Common myeloid progenitor, CD34-positive (primary cell): ENCODE results near the gene AHCYL2.
A peak's percentile ranks its signal among the peaks of the same experiment; 100 is the strongest.

Source experiments
- CTCF ChIA-PET: fragments of 350-600 bp; sonication (Branson Sonifier 250); formaldehyde crosslinking; loops from one replicate; lab custom pipeline; 2021; ENCODE audit warnings: antibody characterized with exemption; lab: Charles Lee
- POLR2A ChIA-PET: fragments of 350-600 bp; sonication (Branson Sonifier 250); formaldehyde crosslinking; loops from one replicate; lab custom pipeline; 2021; ENCODE audit warnings: antibody characterized with exemption; lab: Charles Lee
- DNase-seq, 3 donors: peaks; one replicate each; pipeline versions ENCODE4 v3.0.0 to v3.0.0-alpha.2; 2013
- H3K27ac ChIP-seq, 2 experiments: 1 replicate in 1 of 2; 2 replicates in 1 of 2; pipeline ENCODE4 v1.7.0; 2013; ENCODE audit warnings: inconsistent platforms in 2 of 2, low read length in 2 of 2, mild to moderate bottlenecking in 2 of 2, low read depth in 1 of 2, moderate library complexity in 1 of 2; ENCODE audit not compliant: severe bottlenecking in 2 of 2, insufficient read depth in 1 of 2, poor library complexity in 1 of 2
- H3K27me3 ChIP-seq, 5 experiments: replicated peaks in 2 of 5; 1 replicate in 3 of 5; 2 replicates in 2 of 5; pipeline versions ENCODE4 v1.6.1 to v1.7.0; 2013; ENCODE audit warnings: low read length in 4 of 5, mild to moderate bottlenecking in 2 of 5, moderate library complexity in 2 of 5, inconsistent platforms in 1 of 5; ENCODE audit not compliant: insufficient read depth in 5 of 5, control insufficient read depth in 4 of 5
- H3K36me3 ChIP-seq, 4 experiments: 1 replicate in 2 of 4; 2 replicates in 2 of 4; pipeline versions ENCODE4 v1.6.1 to v1.7.0; 2013; ENCODE audit warnings: low read length in 3 of 4, control low read depth in 1 of 4, mild to moderate bottlenecking in 1 of 4; ENCODE audit not compliant: control insufficient read depth in 4 of 4, insufficient read depth in 4 of 4
- H3K4me1 ChIP-seq, 4 experiments: 1 replicate in 3 of 4; 2 replicates in 1 of 4; pipeline versions ENCODE4 v1.6.1 to v1.7.1; 2013; ENCODE audit warnings: low read length in 3 of 4, mild to moderate bottlenecking in 3 of 4, control low read depth in 1 of 4, inconsistent platforms in 1 of 4, moderate library complexity in 1 of 4; ENCODE audit not compliant: control insufficient read depth in 4 of 4, insufficient read depth in 4 of 4; ENCODE audit errors: control extremely low read depth in 1 of 4
- H3K4me3 ChIP-seq, 7 experiments: 1 replicate in 4 of 7; 2 replicates in 3 of 7; pipeline versions ENCODE4 v1.5.1 to v1.7.0; 2013; ENCODE audit warnings: mild to moderate bottlenecking in 7 of 7, low read length in 6 of 7, moderate library complexity in 6 of 7, inconsistent platforms in 2 of 7, low read depth in 2 of 7, control low read depth in 1 of 7; ENCODE audit not compliant: insufficient read depth in 4 of 7, control insufficient read depth in 1 of 7; ENCODE audit errors: extremely low read depth in 1 of 7
- H3K9me3 ChIP-seq, 5 experiments: 1 replicate in 4 of 5; 2 replicates in 1 of 5; pipeline versions ENCODE4 v1.6.1 to v1.7.1; 2013; ENCODE audit warnings: low read length in 4 of 5, mild to moderate bottlenecking in 2 of 5, inconsistent platforms in 1 of 5, low read depth in 1 of 5, moderate library complexity in 1 of 5; ENCODE audit not compliant: control insufficient read depth in 4 of 5, insufficient read depth in 2 of 5; ENCODE audit errors: control extremely low read depth in 1 of 5
- WGBS: methylation state at CpG from one replicate; pipeline ENCODE4 v1.1.5; 2013; ENCODE audit not compliant: insufficient coverage; 5-methylcytosine and 5-hydroxymethylcytosine counted together

The AHCYL2 gene

DNA sequence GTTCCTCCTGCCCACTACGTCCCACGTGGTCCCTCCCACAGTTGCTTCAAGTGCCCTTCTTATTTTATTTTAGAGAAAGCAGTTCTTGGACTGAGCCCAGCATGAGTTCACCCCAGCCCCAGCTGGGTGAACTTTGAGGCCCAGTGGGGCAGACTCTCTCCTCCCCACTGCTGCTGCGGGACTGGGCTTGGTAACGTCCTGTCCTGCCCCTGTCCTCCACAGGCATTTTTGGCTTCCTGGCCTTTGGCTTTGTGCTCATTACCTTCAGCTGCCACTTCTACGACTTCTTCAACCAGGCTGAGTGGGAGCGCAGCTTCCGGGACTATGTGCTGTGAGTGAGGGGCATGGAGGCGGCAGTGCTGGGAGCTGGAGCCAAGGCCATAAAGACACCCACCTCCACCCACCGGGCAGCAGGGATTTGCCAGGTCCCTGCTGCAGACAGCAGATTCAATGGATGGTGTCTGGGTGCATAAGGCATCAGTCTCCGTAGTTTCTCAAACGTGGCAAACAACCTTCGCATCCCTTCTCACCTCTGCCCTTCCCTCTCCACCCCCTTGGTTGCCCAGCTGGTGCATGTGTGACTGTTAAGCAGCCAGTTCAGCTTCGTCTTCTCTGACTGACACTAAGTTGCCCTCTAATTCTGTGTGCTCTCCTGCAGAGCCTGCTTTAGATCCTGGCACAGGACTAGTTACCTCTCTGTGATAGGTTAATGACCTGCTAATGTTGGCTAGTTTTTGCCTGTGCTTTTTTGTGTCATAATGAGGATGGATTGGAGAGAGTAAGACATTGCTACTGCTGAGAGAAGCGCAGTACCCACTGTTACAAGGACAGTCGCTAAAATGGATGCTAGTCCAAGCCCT lies 15.5 kb upstream of the AHCYL2 start:
- Histone ChIP-seq H3K9me3 (no peaks in the 10 kb centered on the region), H3K4me3 (no peak overlapping the region), H3K36me3 (peaks cover 5 to 54% (median 31%) of the 10 kb centered on the region in 4 experiments), H3K27ac (no peak overlapping the region), H3K4me1 (no peaks in the 10 kb centered on the region), H3K27me3 (no peaks in the 10 kb centered on the region)
- 96% methylated on average over 14 of the region's 15 CpGs for whole genome bisulfite sequencing
- DNase-seq: no peak
- ChIA-PET POLR2A (no interaction called here), CTCF (interaction anchor here (0.8 to 13.9 kb wide), 10 partner anchors 10 to 274 kb away, joined by 3 to 170 read pairs (median 6); no protein-coding TSS in a partner anchor)

GRCh38 chr7:129210256-129210988 lies 14.4 kb upstream of the AHCYL2 start:
- H3K27ac ChIP-seq: no peak overlapping the region

GRCh38 chr7:129210989-129211312 lies 13.9 kb upstream of the AHCYL2 start:
- H3K27ac ChIP-seq: no peak overlapping the region
- H3K27me3 ChIP-seq: no peaks in the 10 kb centered on the region
- no peak overlapping the region for H3K4me3 ChIP-seq
- CTCF ChIA-PET: interaction anchor here (0.6 to 13.9 kb wide), 12 partner anchors 11 to 309 kb away, joined by 3 to 170 read pairs (median 4); no protein-coding TSS in a partner anchor
- DNase-seq: no peak
- no peaks in the 10 kb centered on the region for H3K4me1 ChIP-seq
- POLR2A ChIA-PET: no interaction called here
- 97% methylated on average over 10 of the region's 14 CpGs for WGBS
- H3K36me3 ChIP-seq: peaks cover 5 to 46% (median 26%) of the 10 kb centered on the region in 4 experiments
- no peaks in the 10 kb centered on the region for H3K9me3 ChIP-seq

More at GRCh38 chr7:129210256-129210988, 14.4 kb upstream of the AHCYL2 start:
- Histone ChIP-seq H3K4me1 (no peaks in the 10 kb centered on the region), H3K27me3 (no peaks in the 10 kb centered on the region), H3K36me3 (peaks cover 5 to 51% (median 28%) of the 10 kb centered on the region in 4 experiments), H3K4me3 (no peak overlapping the region), H3K9me3 (no peaks in the 10 kb centered on the region)
- peak; percentile 56 to 78 (median 70) for DNase-seq
- CTCF ChIA-PET: interaction anchor here (0.6 to 13.9 kb wide), 14 partner anchors 9 to 308 kb away, joined by 3 to 170 read pairs (median 4); no protein-coding TSS in a partner anchor
- WGBS: 79% methylated on average over 16 of the region's 16 CpGs
- POLR2A ChIA-PET: no interaction called here

DNA sequence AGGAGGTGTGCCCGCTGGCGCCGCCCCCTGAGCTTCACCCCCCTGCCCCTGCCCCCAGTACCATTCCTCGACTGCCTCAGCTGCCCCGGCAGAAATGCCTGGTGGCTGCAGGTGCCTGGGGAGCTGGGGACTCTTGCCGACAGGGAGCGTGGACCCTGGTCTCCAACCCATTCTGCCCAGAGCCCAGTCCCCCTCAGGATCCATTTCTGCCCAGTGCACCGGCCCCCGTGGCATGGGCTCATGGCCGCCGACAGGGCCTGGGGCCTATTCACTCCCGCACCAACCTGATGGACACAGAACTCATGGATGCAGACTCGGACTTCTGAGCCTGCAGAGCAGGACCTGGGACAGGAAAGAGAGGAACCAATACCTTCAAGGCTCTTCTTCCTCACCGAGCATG lies 12.7 kb upstream of the AHCYL2 start:
- no peak for DNase-seq
- Histone ChIP-seq H3K27ac (no peak overlapping the region), H3K36me3 (peaks cover 5 to 36% (median 23%) of the 10 kb centered on the region in 4 experiments), H3K27me3 (no peaks in the 10 kb centered on the region), H3K4me1 (no peaks in the 10 kb centered on the region), H3K4me3 (no peak overlapping the region), H3K9me3 (no peaks in the 10 kb centered on the region)
- WGBS: 98% methylated on average over 14 of the region's 14 CpGs
- ChIA-PET CTCF (interaction anchor here (0.8 to 13.9 kb wide), 5 partner anchors 13 to 310 kb away, joined by 3 to 170 read pairs (median 3); partner anchors contain the start of gene KCP), POLR2A (no interaction called here)

- Histone ChIP-seq H3K27ac (no peak overlapping the region), H3K27me3 (no peaks in the 10 kb centered on the region), H3K9me3 (no peaks in the 10 kb centered on the region), H3K36me3 (peaks cover 5 to 31% (median 22%) of the 10 kb centered on the region in 4 experiments), H3K4me1 (no peaks in the 10 kb centered on the region), H3K4me3 (no peak overlapping the region)
- POLR2A ChIA-PET: no interaction called here
- 93% methylated on average over 4 of the region's 4 CpGs for WGBS
- DNase-seq: no peak
- CTCF ChIA-PET: interaction anchor here (1.3 to 13.9 kb wide), 3 partner anchors 49 to 302 kb away, joined by 3 to 170 read pairs (median 20); partner anchors contain the start of gene KCP
Observed at GRCh38 chr7:129212596-129212995, 12.2 kb upstream of the AHCYL2 start.

DNA sequence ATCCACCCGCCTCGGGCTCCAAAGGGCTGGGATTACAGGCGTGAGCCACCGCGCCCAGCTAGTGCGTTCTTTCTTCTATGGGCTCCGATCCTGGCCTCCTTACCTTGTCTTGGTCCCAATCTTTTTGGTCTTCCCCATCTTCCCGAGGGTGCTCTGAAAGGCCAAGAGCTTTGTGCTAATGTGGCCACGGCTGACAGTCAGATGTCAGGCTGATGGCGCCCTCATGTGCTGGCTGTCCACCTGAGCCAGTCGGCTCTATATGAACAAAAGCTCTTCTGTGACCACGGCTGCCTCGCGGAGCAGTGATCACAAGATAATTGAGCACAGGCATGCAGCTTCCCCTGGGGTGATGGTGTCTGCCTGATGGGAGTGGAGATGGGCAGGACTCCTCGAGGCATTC lies 11.0 kb upstream of the AHCYL2 start:
- POLR2A ChIA-PET: interaction anchor here (0.7 to 1.2 kb wide), 2 partner anchors 79 to 412 kb away, joined by 3 to 4 read pairs; no protein-coding TSS in a partner anchor

More for the DNA sequence above, 11.0 kb upstream of the AHCYL2 start:
- Histone ChIP-seq H3K27me3 (no peaks in the 10 kb centered on the region), H3K27ac (no peak overlapping the region), H3K4me3 (no peak overlapping the region), H3K4me1 (peaks cover 0 to 2% (median 0%) of the 10 kb centered on the region in 4 experiments), H3K9me3 (no peaks in the 10 kb centered on the region), H3K36me3 (peaks cover 3 to 28% (median 20%) of the 10 kb centered on the region in 4 experiments)
- peak in 2 of 3 donors; percentile 19 to 25 for DNase-seq
- CTCF ChIA-PET: interaction anchor here (1.0 to 13.9 kb wide), 9 partner anchors 9 to 103 kb away, joined by 3 to 170 read pairs (median 4); no protein-coding TSS in a partner anchor
- 77% methylated on average over 13 of the region's 15 CpGs for WGBS
